HG03378 (cell line): ENCODE data around the gene GOSR1.
"Not testable (repeated sequence)": the region's sequence is repeated elsewhere in the genome, so short reads cannot be mapped to it uniquely, and the experiment has no call there.

Experiments
- ATAC-seq: cut with Tn5 transposase; IDR thresholded peaks from one replicate; pipeline ENCODE4 v1.9.1; 2021; ENCODE audit warnings: mild to moderate bottlenecking, moderate library complexity; ENCODE audit not compliant: unreplicated experiment

The GOSR1 gene

DNA sequence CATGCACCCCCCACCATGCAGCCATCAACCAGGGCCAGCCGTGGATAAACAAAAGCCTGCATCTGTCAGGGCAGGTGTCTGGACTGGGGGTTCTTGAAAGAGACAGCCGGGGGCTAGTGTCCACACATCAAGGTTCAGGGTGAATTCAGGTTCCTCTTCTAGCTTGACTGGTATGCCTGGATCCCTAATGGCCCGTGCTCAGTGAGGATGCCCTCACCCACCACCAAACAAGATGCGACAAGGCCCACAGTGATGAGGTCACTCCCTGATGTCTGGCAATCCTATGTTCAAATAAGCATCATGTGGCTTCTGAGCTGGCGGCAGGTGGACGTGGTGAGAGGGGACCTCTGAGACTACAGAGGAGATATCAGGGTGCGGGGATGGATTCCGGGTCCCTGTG is 64.6 kb downstream of the GOSR1 start:
- ATAC-seq, result no peak

DNA sequence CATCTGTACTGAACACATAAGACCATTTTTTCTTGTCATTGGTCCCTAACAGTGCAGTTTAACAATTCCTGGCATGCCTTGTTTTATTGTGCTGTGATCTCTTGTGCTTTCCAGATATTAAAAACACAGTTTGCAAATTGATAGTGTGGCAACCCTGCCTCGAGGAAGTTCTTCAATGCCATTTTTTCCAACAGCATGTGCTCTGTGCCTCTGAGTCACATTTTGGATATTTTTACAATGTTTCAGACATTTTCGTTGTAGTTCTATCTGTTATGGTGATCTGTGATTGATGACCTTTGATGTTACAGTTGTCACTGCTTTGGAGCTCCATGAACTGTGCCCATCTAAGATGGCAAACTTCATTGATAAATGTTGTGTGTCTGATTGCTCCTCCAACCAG is 66.2 kb downstream of the GOSR1 start:
- ATAC-seq, result no peak

DNA sequence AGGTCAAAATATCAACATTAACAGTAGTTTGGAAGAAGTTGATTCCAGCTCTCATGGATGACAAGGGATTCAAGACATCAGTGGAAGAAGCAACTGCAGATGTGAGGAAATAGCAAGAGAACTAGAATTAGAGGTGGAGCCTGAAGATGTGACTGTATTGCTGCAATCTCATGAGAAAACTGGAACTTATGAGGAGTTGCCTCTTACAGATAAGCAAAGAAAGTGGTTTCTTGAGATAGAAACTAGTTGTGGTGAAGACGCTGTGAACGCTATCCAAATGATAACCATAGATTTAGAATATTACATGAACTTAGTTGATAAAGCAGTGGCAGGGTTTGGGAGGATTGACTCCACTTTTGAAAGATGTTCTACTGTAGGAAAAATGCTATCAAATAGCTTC is 67.8 kb downstream of the GOSR1 start:
- no peak for ATAC-seq

DNA sequence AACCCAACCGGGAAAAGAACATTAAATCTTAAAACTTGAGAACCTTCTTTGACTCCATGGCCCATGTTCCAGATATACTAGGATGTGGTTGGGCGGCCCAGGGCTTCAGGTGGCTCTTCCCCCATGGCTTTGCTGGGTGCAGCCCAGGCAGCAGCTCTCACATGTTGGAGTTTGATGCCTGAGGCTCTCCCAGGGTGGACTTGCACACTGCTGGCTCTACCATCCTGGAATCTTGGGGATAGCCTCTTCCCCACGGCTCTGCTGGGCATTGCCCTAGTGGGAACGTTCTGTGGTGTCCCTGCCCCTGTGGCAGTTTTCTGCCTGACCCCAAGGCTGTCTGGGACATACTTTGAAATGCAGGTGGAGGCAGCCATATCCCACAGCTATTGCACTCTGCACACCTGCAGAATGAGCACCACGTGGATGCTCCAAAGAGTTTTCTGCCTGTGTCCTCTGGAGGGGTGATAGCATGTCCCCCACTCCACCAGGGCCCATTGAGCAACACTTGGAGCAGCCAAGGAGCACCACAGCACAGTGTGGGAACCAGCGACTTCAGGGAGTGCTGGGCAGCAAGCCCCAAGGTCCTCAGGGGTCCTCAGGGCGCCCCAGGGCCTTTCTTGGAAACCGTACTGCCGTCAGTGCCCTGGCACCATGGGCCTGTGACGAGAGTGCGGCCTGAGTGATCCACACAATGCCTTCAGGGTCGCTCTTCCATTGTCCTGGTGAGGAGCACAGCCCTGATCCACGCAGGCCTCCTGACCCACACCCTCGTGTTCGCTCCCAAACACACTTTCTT is 70.8 kb downstream of the GOSR1 start:
- no peak for ATAC-seq

DNA sequence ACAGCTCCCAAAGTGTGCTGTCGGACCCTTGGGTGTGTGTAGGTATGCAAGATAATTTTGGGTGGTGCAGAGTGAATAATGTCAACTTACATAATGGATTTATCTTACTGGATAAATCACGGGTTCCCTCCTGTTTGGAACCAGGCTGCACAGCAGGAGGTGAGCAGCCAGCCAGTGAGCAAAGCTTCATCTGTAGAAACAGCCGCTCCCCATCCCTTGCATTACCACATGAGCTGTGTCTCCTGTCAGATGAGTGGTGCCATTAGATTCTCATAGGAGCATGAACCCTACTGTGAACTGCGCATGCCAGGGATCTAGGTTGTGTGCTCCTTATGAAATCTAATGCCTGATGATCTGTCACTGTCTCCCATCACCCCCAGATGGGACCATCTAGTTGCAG is 72.0 kb downstream of the GOSR1 start:
- ATAC-seq, result not testable (repeated sequence)

DNA sequence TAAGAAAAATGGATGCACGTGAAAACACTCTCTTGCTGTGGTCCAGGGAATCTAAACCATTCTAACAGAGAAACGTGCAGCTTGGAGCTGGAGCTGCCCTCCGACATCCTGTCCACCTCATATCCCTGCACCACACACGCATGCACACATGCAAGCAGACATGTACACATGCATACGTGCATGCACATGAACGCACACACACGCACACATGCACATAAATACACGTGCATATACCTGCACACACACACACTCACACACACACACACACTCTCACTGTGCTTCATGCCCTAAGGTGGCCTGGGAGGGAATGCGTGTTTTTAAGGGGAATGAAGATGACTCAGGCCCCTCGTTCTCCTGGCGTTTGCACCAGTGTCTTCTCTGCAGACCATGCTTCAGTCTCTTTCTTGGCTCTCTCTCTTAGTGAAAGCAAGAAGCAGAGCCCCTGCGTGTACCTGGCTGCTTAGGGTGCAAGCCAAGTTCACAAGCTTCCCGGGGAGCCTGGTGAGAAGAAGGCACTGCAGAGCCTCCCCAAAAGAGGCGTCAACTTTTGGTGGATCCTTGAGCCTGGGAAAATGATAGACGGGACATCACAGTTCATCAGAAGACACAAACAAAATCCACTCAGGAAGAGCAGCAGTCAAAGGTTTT is 72.8 kb downstream of the GOSR1 start:
- no peak for ATAC-seq

DNA sequence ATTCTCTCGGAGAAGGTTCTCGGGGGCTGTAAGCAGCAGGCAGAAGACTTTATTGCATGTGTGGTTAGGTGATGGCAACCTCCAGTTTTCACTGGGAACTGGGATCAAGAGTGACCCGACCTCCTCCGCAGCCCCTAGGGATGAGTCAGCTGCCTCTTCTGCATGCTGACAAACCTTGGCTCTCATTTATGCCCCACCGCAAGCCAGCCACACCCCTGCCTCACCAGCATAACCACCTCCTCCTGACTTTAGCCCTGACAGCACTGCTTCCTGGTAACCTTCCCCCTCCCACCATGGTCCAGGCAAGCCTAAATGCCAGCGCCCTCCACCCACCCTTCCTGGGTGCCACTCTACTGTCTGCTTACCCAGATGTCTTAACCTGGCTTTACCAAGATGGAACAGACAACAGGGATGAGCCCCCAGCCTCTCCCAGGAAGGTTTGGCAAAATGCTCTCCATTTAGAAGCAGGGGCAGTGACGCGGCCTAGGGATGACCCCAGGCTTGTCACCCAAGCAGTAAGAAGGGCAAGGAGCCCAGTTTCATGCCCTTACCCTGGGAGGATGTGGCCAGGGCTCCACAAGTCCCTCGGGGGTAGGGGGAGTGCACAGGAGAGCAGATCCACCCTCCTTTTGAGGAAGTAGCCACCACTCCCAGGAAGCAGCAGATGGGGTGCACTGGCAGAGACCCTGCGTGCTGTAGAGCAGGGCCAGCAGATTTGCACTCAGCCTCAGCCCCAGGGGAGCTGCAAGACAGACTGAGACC is 73.5 kb downstream of the GOSR1 start:
- ATAC-seq, result no peak

DNA sequence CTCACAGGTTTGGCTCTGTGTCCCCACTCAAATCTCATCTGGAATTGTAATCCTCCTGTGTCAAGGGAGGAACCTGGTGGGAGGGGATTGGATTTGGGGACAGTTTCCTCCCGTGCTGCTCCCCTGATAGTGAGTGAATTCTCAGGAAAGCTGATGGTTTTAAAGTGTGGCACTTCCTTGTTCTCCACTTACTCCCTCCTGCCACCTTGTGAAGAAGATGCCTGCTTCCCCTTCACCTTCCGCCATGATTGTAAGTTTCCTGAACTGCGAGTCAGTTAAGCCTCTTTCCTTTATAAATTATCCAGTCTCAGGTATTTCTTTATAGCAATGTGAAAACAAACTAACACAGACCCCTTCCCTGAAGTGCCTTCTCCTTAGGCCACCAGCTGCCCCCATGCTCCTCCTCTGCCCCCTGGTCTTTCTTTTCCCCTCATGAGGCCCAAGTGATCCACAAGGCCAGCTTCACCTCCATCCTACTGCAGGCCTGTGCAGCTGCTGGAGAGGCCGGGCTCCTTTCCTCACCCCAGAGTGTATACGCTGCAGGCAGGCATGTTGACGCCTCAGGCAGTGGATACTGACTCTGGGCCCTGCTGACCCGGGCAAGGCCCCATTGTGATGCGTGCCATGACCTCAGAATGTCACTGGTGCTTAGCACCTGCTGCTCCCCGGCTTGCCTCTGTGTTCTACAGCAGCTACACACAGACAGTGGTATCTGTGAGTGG is 74.2 kb downstream of the GOSR1 start:
- ATAC-seq, result not testable (repeated sequence)

DNA sequence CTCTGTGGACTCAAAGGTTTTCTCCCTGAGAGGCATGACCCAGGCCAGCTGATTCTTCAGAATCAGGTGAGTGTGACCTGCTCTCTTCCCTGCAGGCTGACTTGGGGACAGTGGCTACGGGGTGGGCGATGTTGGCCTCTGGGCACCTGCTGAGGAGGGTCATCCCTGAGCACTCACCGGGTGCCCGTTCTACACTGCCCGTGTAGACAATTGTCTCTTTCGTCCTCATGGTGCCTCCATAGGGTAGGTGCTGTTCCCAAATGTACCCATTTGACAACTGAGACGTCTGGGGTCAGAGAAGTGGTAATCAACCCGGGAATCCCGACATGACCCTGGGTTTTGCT is 74.8 kb downstream of the GOSR1 start:
- no peak for ATAC-seq

DNA sequence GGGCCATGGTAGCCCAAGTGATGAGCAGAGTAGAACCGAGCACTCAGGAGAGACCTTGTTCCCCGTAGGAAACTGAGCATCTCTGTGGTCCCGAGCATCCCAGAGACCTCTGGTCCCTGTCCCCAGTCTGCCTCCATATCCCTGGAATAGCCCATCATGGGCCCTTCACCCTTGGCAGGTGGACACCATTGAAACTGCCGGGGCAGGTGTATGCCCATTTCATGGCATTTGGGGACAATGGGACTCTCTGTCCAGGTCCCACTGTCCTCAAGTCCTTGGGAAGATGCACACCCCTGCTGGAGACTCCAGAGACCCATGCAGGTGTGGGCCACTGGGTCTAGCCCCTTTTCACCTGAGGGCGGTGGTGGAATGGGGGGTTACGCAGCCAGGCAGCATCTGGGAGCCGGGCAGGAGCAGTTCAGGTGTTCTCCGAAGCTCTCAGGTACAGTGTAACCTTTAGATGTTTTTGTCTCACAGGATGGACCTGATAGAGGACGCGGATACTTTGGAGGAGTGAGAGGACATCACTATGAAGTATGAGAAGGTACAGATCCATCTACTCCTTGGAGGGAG is 75.9 kb downstream of the GOSR1 start:
- no peak for ATAC-seq

DNA sequence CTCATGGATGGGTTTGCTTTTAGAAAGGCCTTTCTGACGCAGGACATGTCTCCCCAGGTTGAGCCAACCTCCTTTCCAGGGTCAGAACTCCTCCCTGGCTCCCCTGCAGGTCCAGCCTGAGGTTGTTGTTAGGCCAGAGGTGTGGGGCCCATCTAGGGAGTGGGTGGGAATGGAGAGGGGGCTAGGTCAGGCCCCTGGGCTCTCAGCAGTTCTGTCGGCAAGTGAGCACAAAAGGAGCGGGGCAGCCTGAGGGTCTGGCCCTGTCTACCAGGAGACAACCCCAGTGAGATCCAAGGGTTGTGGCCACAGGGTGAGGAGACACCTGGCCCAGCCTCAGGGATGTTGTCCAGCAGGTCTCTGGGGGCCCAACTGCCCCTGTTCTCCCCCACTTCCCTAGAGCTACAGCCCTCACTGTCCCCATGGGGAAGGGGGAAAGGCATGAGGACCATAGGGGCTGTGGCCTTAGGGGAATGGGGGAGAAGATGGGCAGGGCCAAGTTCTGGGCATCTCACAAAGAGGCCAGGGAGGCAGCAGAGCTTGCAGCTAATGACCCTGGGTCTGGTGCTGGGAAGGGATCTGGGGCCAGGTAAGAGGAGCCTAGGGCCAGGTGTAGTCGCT is 76.7 kb downstream of the GOSR1 start:
- ATAC-seq, result not testable (repeated sequence)

DNA sequence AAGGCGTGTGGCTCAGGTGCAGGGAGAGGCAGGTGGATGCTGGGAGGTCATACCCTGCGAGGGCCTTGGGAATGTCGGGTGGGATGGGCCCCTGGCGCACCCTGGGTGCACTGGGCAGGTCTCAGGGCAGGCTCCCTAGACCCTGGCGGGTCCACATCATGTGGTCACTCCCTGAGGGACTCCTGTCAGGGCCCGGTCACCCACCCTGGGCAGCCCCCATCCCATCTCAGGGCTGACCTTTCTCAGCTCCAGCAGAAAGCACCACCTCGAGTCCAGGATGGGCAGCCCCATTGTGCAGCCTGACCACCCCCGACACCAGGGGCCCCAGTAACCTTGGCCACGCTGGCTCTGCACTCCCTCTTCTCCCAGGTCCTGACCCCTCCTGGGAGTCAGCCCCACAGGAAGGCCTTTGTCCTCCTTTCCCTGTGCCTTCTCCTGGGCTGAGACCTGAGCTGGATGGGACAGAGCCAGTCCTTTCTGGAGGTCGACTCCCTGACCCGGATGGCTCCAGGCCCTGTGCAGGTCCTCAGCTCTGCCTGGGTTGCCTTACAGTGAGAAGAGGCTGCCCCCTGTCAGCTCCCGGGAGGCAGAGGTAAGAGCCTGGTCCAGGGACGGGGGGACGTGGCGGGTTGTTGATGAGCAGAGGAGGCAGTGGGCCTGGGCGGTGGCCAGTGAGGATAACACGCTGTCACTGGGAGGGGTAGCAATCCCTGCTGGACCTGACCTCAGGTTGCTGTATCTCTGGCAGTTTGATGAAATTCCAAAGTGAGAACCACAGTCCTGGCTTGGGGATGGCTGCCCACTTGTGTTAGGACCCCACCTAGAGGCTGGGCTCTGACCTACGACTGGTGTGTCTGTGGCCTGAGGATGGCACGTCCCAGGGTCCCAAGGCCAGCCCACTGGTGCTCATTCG is 77.9 kb downstream of the GOSR1 start:
- no peak for ATAC-seq

DNA sequence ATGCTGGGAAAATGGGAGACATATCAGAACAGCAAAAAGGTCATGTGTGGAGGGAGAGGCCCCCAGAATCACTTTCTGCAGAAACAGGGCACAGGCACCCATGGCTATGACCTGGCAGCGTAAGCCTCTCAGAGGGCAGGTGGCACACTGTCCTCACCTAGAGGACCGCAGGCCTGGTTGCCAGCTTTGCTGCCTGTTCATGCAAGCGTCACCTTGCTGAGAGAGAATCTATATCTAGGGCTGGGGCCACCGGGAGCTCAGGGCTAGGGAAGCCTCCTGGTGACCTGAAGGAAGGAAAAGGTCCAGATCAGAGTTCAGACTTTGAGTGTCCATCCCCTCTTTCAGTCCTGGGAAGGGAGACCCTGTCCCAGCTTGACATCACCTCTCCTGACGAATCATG is 78.7 kb downstream of the GOSR1 start:
- ATAC-seq, result no peak

DNA sequence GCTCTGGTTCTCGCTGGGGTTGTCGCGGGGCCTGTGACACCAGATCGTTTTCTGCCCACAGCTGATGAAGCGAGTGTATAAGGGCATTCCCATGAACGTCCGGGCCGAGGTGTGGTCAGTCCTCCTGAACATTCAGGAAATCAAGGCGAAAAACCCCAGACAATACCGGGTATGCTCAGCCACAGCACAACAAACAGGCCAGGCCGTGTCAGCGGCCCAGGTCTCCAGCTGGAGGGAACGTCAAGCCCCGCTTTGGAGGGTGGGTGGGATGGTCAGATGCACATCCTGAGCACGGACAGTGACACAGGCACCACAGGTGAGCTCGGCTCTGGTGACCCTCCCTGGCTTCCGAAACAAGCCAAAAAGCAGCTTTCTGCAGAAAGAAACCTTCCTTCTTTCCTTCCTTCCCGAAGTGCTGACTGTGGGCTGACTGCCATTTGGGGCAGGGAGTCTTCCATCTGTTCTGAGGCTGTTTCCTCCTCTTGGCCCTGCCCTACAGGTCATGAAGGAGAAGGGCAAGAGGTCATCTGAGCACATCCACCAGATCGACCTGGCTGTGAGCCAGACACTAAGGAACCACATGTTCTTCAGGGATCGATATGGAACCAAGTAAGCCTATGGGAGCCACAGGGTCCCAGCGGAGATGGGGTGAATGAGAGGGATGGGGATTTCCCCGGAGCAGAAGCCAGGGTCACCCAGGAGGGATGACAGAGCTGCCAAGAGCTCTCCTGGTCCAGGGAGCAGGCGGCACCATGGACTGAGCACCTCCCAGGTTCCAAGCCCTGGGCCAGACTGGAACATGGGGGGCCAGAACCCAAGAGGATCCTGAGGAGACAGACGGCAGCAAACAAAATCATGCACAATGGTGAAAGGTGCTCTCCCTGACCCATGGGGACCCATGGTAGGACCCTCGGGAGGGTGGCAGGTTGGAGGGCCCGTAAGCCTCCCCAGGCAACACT is 79.4 kb downstream of the GOSR1 start:
- ATAC-seq, result no peak

DNA sequence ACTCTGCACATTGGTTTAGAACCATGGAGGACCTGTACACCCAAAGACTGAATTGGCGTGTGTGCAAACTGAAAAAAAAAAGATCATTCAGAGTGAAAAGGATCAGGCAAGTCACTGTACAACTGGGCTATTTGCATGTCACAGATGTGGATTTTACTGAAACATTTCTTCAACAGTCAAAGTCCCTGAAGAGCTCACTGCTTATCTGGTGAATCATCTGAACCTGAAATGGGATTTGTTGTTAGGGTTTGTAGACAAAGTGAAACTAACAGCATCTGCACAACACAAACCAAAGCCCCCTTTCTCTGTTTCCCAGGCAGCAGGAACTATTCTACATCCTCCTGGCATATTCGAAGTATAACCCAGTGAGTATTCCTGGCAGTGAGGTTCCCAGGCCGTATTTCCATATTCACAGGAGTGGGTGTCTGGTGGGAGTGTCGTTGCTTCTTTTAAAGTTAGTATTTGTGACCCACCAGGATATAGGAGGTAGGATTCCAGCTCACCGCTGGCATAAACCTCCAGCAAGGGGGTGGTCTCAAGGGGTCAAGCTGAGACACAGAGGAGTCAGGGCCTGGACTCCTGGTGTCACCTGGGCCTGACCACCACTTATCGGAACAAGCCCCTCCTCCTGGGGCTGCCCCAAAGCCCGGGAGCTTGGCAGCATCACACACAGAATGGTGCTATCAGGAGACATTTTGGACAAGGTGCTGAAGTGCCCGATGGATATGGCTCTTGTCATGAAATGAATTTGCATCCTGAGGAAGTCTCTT is 80.9 kb downstream of the GOSR1 start:
- ATAC-seq, result no peak

DNA sequence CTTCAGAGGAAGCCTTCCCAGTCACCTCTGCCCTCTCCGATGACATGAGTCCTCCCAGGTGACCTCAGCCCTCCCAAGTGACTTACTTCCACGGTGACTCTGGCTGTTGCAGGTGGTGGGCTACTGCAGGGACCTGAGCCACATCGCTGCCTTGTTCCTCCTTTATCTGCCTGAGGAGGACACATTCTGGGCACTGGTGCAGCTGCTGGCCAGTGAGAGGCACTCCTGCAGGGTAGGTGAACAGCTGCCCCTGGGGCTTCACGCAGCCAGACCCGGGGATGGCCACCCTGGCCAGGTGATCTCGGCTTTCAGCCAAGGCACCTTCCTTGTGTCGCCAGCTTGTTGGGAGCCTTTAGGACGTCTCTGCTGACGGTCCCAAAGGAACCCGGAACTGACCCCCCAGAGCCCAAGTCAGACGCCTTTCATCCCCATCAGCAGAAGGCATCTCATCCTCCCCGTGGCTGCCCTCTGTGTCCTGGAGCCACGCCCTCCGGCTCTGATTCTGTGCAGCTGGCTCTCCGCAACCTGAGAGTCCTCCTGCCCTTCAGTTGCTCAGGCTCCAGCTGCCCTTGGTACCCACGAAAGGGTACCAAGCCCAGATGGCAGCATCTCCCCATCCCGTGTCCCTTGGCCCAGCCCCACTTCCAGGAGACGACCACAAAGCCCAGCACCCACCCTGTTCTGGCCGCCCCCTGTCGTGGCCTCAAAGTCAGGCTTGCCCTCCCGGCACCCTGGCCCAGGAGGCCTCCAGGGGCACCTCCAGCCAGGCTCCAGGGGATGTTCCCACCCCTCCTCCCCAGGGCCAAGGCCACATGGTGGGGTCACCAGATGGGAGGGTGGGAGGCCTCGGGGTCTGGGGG is 81.7 kb downstream of the GOSR1 start:
- ATAC-seq, result no peak

DNA sequence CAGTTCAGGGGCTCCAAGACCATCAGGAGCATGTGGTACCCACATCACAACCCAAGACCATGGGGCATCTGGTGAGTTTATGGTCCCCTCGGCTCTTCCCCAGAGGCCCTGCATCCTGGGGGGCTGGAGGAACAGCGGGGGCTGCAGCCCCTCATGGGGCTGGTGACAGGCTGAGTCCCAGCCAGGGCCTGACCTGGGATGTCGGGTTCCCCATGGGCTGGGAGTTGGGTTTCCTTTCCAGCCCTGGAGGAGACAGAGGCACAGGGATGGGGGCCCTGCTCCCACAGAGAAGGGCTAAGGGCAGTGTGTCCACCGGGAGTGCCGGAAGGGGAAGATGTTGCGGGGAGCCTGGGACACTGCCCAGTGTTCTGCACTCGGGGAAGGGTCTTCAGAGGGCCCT is 82.4 kb downstream of the GOSR1 start:
- no peak for ATAC-seq
